Tibial nerve (tissue), 4 donors: ENCODE data around the gene SLC4A8. TPM values are rescaled to one million over a fixed set of nuclear protein-coding genes. Genes with fewer than 3 reads are reported as not detected.

Source experiments
- DNase-seq, 2 donors: peaks; one replicate each; pipeline ENCODE4 v3.0.0-alpha.2; 2019; ENCODE audit warnings: low spot score in 2 of 2
- H3K27ac ChIP-seq, 4 donors: fragments of 200-600 bp; sonication (generic) in 3 of 4; one replicate each; pipeline ENCODE4 v1.5.1; 2017 to 2019; ENCODE audit warnings: mild to moderate bottlenecking in 1 of 4
- H3K27me3 ChIP-seq, 2 donors: fragments of 200-600 bp; sonication (generic) in 1 of 2; one replicate each; pipeline versions ENCODE4 v1.5.1 to v1.6.0; 2017 to 2019
- H3K36me3 ChIP-seq, 3 donors: fragments of 200-600 bp; sonication (generic); one replicate each; pipeline ENCODE4 v1.5.1; 2018 to 2019
- H3K4me1 ChIP-seq, 4 donors: fragments of 200-600 bp; sonication (generic) in 3 of 4; one replicate each; pipeline ENCODE4 v1.5.1; 2017 to 2019
- H3K4me3 ChIP-seq, 4 donors: fragments of 200-600 bp; sonication (generic) in 3 of 4; one replicate each; pipeline ENCODE4 v1.5.1; 2017 to 2019; ENCODE audit warnings: mild to moderate bottlenecking in 1 of 4, moderate library complexity in 1 of 4
- H3K9me3 ChIP-seq, 4 donors: fragments of 200-600 bp; sonication (generic) in 3 of 4; one replicate each; pipeline ENCODE4 v1.5.1; 2017 to 2019
- CTCF ChIP-seq, 5 experiments: fragments of 200-600 bp in 3 of 5; fragments of 450-650 bp in 2 of 5; sonication (generic) in 3 of 5; IDR thresholded peaks; one replicate each; pipeline ENCODE4 v1.5.1; 2016 to 2019; ENCODE audit warnings: antibody characterized with exemption in 5 of 5, mild to moderate bottlenecking in 3 of 5, moderate library complexity in 2 of 5
- EP300 ChIP-seq, 2 donors: sonication (generic); formaldehyde crosslinking; IDR thresholded peaks; one replicate each; pipeline ENCODE4 v1.6.1; 2017; ENCODE audit warnings: antibody characterized with exemption in 2 of 2, mild to moderate bottlenecking in 1 of 2
- POLR2A ChIP-seq, 2 donors: fragments of 450-650 bp; IDR thresholded peaks; one replicate each; pipeline ENCODE4 v1.6.1; 2017; ENCODE audit warnings: antibody characterized with exemption in 2 of 2, mild to moderate bottlenecking in 2 of 2, moderate library complexity in 2 of 2
- WGBS, 2 donors: methylation state at CpG; one replicate each; pipeline ENCODE4 v1.1.5; 2018; 5-methylcytosine and 5-hydroxymethylcytosine counted together
- total RNA-seq, 4 donors: library from RNA; depleted of rRNA; stranded (reverse); fragments of >200 nt; gene quantifications; one replicate each; pipeline ENCODE4 v1.1.0, GENCODE V29; 2016

The SLC4A8 gene
- total RNA-seq, 4 donors from 2014 or later, result 0.59 to 5.7 (median 1.5) TPM

GRCh38 chr12:51458635-51459034 lies 34.0 kb downstream of the SLC4A8 start:
- Histone ChIP-seq H3K9me3 (no peaks in the 10 kb centered on the region), H3K36me3 (no peaks in the 10 kb centered on the region), H3K27ac (no peak overlapping the region), H3K27me3 (no peaks in the 10 kb centered on the region), H3K4me1 (no peaks in the 10 kb centered on the region), H3K4me3 (no peak overlapping the region)
- TF ChIP-seq POLR2A (IDR thresholded peaks at IDR 0.05) (no peak), EP300 (IDR thresholded peaks at IDR 0.05) (no peak), CTCF (IDR thresholded peaks at IDR 0.05) (no peak)
- DNase-seq, result no peak

GRCh38 chr12:51460519-51460918 lies 35.9 kb downstream of the SLC4A8 start:
- 57 to 72% methylated on average over 2 of the region's 2 CpGs for WGBS, 2 donors

GRCh38 chr12:51465491-51465890 lies 40.9 kb downstream of the SLC4A8 start:
- Histone ChIP-seq H3K36me3 (no peaks in the 10 kb centered on the region), H3K9me3 (no peaks in the 10 kb centered on the region), H3K27ac (no peak overlapping the region), H3K4me3 (no peak overlapping the region), H3K4me1 (no peaks in the 10 kb centered on the region), H3K27me3 (no peaks in the 10 kb centered on the region)
- DNase-seq, result no peak
- TF ChIP-seq POLR2A (IDR thresholded peaks at IDR 0.05) (no peak), EP300 (IDR thresholded peaks at IDR 0.05) (no peak), CTCF (IDR thresholded peaks at IDR 0.05) (no peak)
- WGBS, 2 donors, result 95% methylated on average over 1 of the region's 1 CpG

More at GRCh38 chr12:51460519-51460918, 35.9 kb downstream of the SLC4A8 start:
- no peaks in the 10 kb centered on the region for H3K4me1 ChIP-seq
- DNase-seq, result no peak
- no peaks in the 10 kb centered on the region for H3K27me3 ChIP-seq
- no peak overlapping the region for H3K27ac ChIP-seq
- TF ChIP-seq EP300 (IDR thresholded peaks at IDR 0.05) (no peak), POLR2A (IDR thresholded peaks at IDR 0.05) (no peak), CTCF (IDR thresholded peaks at IDR 0.05) (no peak)
- no peak overlapping the region for H3K4me3 ChIP-seq
- H3K36me3 ChIP-seq, result no peaks in the 10 kb centered on the region
- no peaks in the 10 kb centered on the region for H3K9me3 ChIP-seq

- Histone ChIP-seq H3K4me3 (no peak overlapping the region), H3K27ac (no peak overlapping the region), H3K4me1 (no peaks in the 10 kb centered on the region), H3K9me3 (no peaks in the 10 kb centered on the region), H3K36me3 (no peaks in the 10 kb centered on the region), H3K27me3 (no peaks in the 10 kb centered on the region)
- WGBS, 2 donors, result 91 to 100% methylated on average over 1 of the region's 1 CpG
- no peak for DNase-seq
- TF ChIP-seq POLR2A (IDR thresholded peaks at IDR 0.05), result no peak
- TF ChIP-seq CTCF (IDR thresholded peaks at IDR 0.05), result no peak
- no peak for TF ChIP-seq EP300 (IDR thresholded peaks at IDR 0.05)
Measured at GRCh38 chr12:51470116-51470515, 45.5 kb downstream of the SLC4A8 start.

- WGBS, 2 donors, result 59 to 60% methylated on average over 7 of the region's 7 CpGs
- DNase-seq, result no peak
- no peak overlapping the region for H3K4me3 ChIP-seq
- TF ChIP-seq POLR2A (IDR thresholded peaks at IDR 0.05) (no peak), CTCF (IDR thresholded peaks at IDR 0.05) (no peak), EP300 (IDR thresholded peaks at IDR 0.05) (no peak)
- H3K27ac ChIP-seq, result no peak overlapping the region
- no peaks in the 10 kb centered on the region for H3K27me3 ChIP-seq
- H3K9me3 ChIP-seq, result no peaks in the 10 kb centered on the region
- H3K36me3 ChIP-seq, result no peaks in the 10 kb centered on the region
- no peaks in the 10 kb centered on the region for H3K4me1 ChIP-seq
Measured at GRCh38 chr12:51471111-51471864, 46.7 kb downstream of the SLC4A8 start.
